PC-3 (cell line): ENCODE measurements around the gene SEMA4A. TPM values are rescaled to one million over a fixed set of nuclear protein-coding genes. Genes with fewer than 3 reads are reported as not detected.

Source experiments
- ATAC-seq: fragments of 200-7000 bp; cut with Tn5 transposase; 2 replicates; pipeline ENCODE4 v1.9.1; 2020; ENCODE audit warnings: mild to moderate bottlenecking, moderate library complexity
- BruUV-seq: library from RNA; stranded (reverse); fragments of 400-500 nt; replicated peaks from 2 replicates; lab custom pipeline; 2021; lab: Mats Ljungman, UMichigan
- CTCF ChIA-PET: fragments of 300-600 bp; sonication (Branson Sonifier 250); formaldehyde crosslinking; loops from one replicate; lab custom pipeline; 2022; ENCODE audit warnings: antibody characterized with exemption; lab: Charles Lee
- POLR2A ChIA-PET: fragments of 300-600 bp; sonication (Branson Sonifier 250); formaldehyde crosslinking; loops from one replicate; lab custom pipeline; 2022; ENCODE audit warnings: antibody characterized with exemption; ENCODE audit not compliant: unreplicated experiment; lab: Charles Lee
- DNase-seq: peaks from one replicate; pipeline ENCODE4 v3.0.0-alpha.2; 2015
- H2AFZ ChIP-seq: fragments of 300-600 bp; sonication (generic); 2 replicates; pipeline ENCODE4 v1.6.0; 2016; ENCODE audit warnings: antibody characterized with exemption, low read length
- H3F3A ChIP-seq: fragments of 300-600 bp; sonication (generic); one replicate; pipeline ENCODE4 v1.6.0; 2017; ENCODE audit warnings: antibody characterized with exemption, low read length, control low read depth, mild to moderate bottlenecking; ENCODE audit not compliant: unreplicated experiment
- H3K27ac ChIP-seq: fragments of 300-600 bp; sonication (generic); 2 replicates; pipeline ENCODE4 v1.5.1; 2016; ENCODE audit warnings: mild to moderate bottlenecking, low read length
- H3K27me3 ChIP-seq: fragments of 300-600 bp; sonication (generic); 2 replicates; pipeline ENCODE4 v1.6.1; 2016; ENCODE audit warnings: low read length, mixed read lengths
- H3K36me3 ChIP-seq: fragments of 300-600 bp; sonication (generic); 2 replicates; pipeline ENCODE4 v1.6.1; 2016; ENCODE audit warnings: low read depth, mixed run types, low read length, mixed read lengths
- H3K4me1 ChIP-seq: fragments of 300-600 bp; sonication (generic); 2 replicates; pipeline ENCODE4 v1.5.1; 2016; ENCODE audit warnings: low read length; ENCODE audit not compliant: insufficient read depth
- H3K4me2 ChIP-seq: fragments of 300-600 bp; sonication (generic); 2 replicates; pipeline ENCODE4 v1.6.0; 2016; ENCODE audit warnings: low read length
- H3K4me3 ChIP-seq: fragments of 300-600 bp; sonication (generic); 2 replicates; pipeline ENCODE4 v1.5.1; 2016; ENCODE audit warnings: mild to moderate bottlenecking, low read length, mixed read lengths
- H3K79me2 ChIP-seq: fragments of 300-600 bp; sonication (generic); 2 replicates; pipeline ENCODE4 v1.6.1; 2017; ENCODE audit warnings: low read length, mixed read lengths
- H3K9ac ChIP-seq: fragments of 300-600 bp; sonication (generic); 2 replicates; pipeline ENCODE4 v1.6.0; 2016; ENCODE audit warnings: mild to moderate bottlenecking, low read length
- H3K9me2 ChIP-seq: fragments of 300-600 bp; sonication (generic); replicated peaks from 2 replicates; pipeline ENCODE4 v1.6.1; 2016; ENCODE audit warnings: mixed run types, low read length, mixed read lengths
- H3K9me3 ChIP-seq: fragments of 300-600 bp; sonication (generic); 2 replicates; pipeline ENCODE4 v1.6.1; 2016; ENCODE audit warnings: low read length, mixed read lengths
- H4K20me1 ChIP-seq: fragments of 300-600 bp; sonication (generic); 2 replicates; pipeline ENCODE4 v1.6.1; 2016; ENCODE audit warnings: low read length, mixed read lengths
- CTCF ChIP-seq: fragments of 300-600 bp; sonication (generic); conservative IDR thresholded peaks from 2 replicates; pipeline ENCODE4 v1.5.1; 2017; ENCODE audit warnings: antibody characterized with exemption, low read depth, mild to moderate bottlenecking, low read length
- EZH2 ChIP-seq: fragments of 300-600 bp; sonication (generic); IDR thresholded peaks from one replicate; pipeline ENCODE4 v1.6.1; 2017; ENCODE audit warnings: antibody characterized with exemption, mild to moderate bottlenecking, low read length; ENCODE audit not compliant: unreplicated experiment
- EZH2phosphoT487 ChIP-seq: fragments of 300-600 bp; sonication (generic); IDR thresholded peaks from 2 replicates; pipeline ENCODE4 v1.6.1; 2018; ENCODE audit warnings: mild to moderate bottlenecking, antibody characterized with exemption, low read length, borderline replicate concordance
- intact Hi-C: fragments of 100-400 bp; cut with micrococcal nuclease; formaldehyde crosslinking; loops from 2 replicates; pipeline ENCODE4 v1.9.0; 2023
- total RNA-seq: library from RNA; depleted of rRNA; stranded (reverse); fragments of >200 nt; gene quantifications from 2 replicates; pipeline ENCODE4 v1.2.3, GENCODE V29; 2014

Gene SEMA4A
- total RNA-seq, 1 experiment from 2014 or later = 5.8 TPM

DNA sequence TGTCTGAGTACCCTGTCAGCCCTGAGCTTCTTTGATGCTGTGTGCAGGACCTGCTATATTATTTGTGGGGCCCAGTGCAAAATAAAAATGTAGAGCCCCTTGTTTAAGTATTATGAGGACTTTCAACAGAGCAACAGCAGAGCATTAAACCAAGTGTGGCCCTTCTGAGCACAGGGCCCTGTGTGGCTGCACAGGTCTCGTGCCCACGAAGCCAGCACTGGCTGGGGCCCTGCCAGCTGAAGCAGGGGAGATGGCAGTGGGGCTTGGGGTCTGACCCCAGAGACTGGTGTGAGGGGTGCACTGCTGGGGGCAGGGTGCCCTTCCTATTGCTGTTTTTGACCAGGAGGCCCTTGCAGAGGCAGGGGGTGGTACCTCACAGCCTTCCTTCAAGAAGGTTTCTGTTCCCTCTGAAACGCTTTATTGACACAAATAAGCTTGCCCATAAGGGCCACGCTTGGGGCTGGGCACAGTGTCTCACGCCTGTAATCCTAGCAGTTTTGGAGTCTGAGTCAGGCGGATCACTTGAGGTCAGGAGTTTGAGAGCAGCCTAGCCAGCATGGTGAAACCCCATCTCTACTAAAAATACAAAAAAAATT, 2.2 kb upstream of the SEMA4A start:
- H4K20me1 ChIP-seq = no peaks in the 10 kb centered on the region
- H3K36me3 ChIP-seq = no peaks in the 10 kb centered on the region
- H3F3A ChIP-seq = no peaks in the 10 kb centered on the region
- H3K79me2 ChIP-seq = no peaks in the 10 kb centered on the region
- intact Hi-C loops = no loop called here
- ATAC-seq (no peak), DNase-seq (no peak)
- no peak overlapping the region for H3K27ac ChIP-seq
- TF ChIP-seq CTCF (no peak), EZH2 (no peak), EZH2phosphoT487 (no peak)
- no peak overlapping the region for H3K9ac ChIP-seq
- H3K9me3 ChIP-seq = no peaks in the 10 kb centered on the region
- no peak overlapping the region for H3K4me3 ChIP-seq
- ChIA-PET CTCF (interaction anchor here (1.1 kb wide), 1 partner anchor 74 kb away, joined by 7 read pairs; no protein-coding TSS in a partner anchor), POLR2A (interaction anchor here (0.5 kb wide), 1 partner anchor 98 kb away, joined by 5 read pairs; the partner anchor contains the start of gene UBQLN4)
- BruUV-seq = no TSS peak
- no peaks in the 10 kb centered on the region for H3K9me2 ChIP-seq
- no peak overlapping the region for H3K4me2 ChIP-seq
- no peak overlapping the region for H2AFZ ChIP-seq
- peaks cover 26% of the 10 kb centered on the region for H3K4me1 ChIP-seq
- no peaks in the 10 kb centered on the region for H3K27me3 ChIP-seq

DNA sequence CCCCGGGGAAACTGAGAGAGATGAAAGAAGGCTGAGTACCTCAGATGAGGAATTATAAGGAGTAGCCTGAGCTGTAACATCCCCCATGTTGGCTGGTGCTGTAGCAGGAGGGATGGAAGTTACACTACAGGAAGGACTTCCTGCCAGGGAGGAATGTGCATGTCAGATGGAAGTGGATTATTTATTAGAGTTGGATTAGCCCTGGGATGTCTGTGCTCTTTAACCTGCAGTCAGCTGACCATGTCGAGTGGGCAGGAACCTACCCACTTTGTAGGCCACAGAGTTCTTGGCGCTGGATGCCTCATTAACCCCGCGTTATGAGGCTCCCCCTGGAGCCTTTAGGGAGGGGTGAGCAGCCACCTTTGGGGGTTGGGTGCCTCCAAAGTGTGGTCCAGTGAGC, 757 bp upstream of the SEMA4A start:
- intact Hi-C loops = no loop called here
- no TSS peak for BruUV-seq
- Histone ChIP-seq H3F3A (no peaks in the 10 kb centered on the region), H3K9me2 (no peaks in the 10 kb centered on the region), H3K27ac (no peak overlapping the region), H3K79me2 (no peaks in the 10 kb centered on the region), H3K27me3 (no peaks in the 10 kb centered on the region), H3K4me2 (no peak overlapping the region), H4K20me1 (no peaks in the 10 kb centered on the region), H3K4me1 (peaks cover 17% of the 10 kb centered on the region), H3K9ac (no peak overlapping the region), H3K9me3 (no peaks in the 10 kb centered on the region), H3K4me3 (no peak overlapping the region), H2AFZ (no peak overlapping the region), H3K36me3 (no peaks in the 10 kb centered on the region)
- TF ChIP-seq EZH2phosphoT487 (no peak), CTCF (no peak), EZH2 (no peak)
- DNase-seq = no peak
- POLR2A ChIA-PET = no interaction called here
- CTCF ChIA-PET = no interaction called here
- no peak for ATAC-seq

- no peak for TF ChIP-seq CTCF
- TF ChIP-seq EZH2phosphoT487 = no peak
- no peak for TF ChIP-seq EZH2
- H3K4me1 ChIP-seq = peaks cover 17% of the 10 kb centered on the region
- no peak overlapping the region for H3K27ac ChIP-seq
- H4K20me1 ChIP-seq = no peaks in the 10 kb centered on the region
- no peak overlapping the region for H3K4me3 ChIP-seq
- ATAC-seq (no peak), DNase-seq (no peak)
- H3K9me2 ChIP-seq = no peaks in the 10 kb centered on the region
- ChIA-PET POLR2A (interaction anchor here (0.6 kb wide), 1 partner anchor 39 kb away, joined by 3 read pairs; the partner anchor contains the start of gene SLC25A44), CTCF (no interaction called here)
- H3K4me2 ChIP-seq = no peak overlapping the region
- H3K36me3 ChIP-seq = no peaks in the 10 kb centered on the region
- H3F3A ChIP-seq = no peaks in the 10 kb centered on the region
- H2AFZ ChIP-seq = no peak overlapping the region
- no peaks in the 10 kb centered on the region for H3K27me3 ChIP-seq
- H3K79me2 ChIP-seq = no peaks in the 10 kb centered on the region
- H3K9me3 ChIP-seq = no peaks in the 10 kb centered on the region
- BruUV-seq = no TSS peak
- H3K9ac ChIP-seq = no peak overlapping the region
- intact Hi-C loops = no loop called here
These were observed 948 bp downstream of the SEMA4A start for GRCh38 chr1:156154317-156154749.
